HT1080 (cell line): ENCODE measurements around the gene PAX6. TPM values are rescaled to one million over a fixed set of nuclear protein-coding genes. Genes with fewer than 3 reads are reported as not detected.

Source experiments
- DNase-seq: peaks from one replicate; pipeline ENCODE4 v3.0.0-alpha.2; 2015; ENCODE audit warnings: low read depth
- total RNA-seq: library from RNA; depleted of rRNA; stranded (reverse); fragments of >200 nt; shearing (Covaris generic); gene quantifications from 2 replicates; pipeline ENCODE4 v1.2.3, GENCODE V29; 2014

The PAX6 gene
- total RNA-seq, 1 experiment from 2014 or later: 0.35 TPM

DNA sequence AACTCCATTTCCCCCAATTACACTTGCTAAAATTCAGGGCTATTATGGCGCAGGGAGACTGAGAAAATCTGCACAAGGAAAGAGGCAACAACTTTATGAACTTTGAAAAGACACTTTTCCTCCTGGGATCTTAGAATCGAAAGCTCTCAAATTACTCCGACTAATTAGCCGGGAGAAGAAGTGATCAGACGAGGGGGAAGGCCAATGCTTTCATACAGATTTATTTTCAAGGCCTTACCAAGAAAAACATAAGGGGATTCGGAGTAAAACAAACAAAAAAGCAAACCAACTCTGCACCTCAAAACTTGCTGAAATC lies 1.6 kb downstream of the PAX6 start:
- no peak for DNase-seq

DNA sequence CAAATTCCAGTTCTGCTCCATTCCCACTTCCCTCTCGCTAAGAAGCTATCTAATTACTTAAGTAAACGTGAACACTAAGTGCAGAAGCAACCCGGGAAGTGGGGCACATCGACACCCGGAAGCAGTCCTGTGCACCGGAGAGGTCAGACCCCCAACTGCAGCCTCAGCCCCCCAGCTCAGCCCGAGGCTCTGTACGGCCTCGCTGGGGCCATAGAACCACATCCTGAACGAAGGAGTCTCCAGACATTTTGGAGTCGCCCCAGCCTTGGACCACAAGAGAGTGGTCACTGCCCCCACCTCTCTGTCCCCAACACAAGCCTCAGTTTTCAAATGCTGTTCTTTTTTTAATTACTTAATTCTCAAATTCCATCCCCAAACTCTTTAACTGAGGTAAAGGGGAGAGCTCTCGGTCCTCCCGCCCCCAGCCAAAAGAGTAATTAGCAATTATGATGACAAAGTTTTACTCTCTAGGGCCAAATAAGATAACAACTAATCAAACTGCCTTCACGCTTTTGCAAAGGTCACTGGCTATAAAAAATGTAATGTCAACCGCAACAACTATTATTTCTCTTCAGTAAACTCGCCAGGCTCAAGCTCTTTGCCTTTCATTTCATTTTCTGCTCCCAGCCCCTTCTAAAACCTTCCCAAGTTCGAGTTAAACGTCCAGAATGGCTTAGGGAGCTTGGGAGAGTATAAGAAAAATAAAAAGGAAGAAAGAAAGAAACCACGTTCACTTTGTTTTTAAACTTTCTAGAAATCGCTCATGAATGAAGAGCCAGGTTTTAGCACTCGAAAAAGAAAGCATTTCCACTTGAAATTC lies 2.2 kb downstream of the PAX6 start:
- DNase-seq: no peak

DNA sequence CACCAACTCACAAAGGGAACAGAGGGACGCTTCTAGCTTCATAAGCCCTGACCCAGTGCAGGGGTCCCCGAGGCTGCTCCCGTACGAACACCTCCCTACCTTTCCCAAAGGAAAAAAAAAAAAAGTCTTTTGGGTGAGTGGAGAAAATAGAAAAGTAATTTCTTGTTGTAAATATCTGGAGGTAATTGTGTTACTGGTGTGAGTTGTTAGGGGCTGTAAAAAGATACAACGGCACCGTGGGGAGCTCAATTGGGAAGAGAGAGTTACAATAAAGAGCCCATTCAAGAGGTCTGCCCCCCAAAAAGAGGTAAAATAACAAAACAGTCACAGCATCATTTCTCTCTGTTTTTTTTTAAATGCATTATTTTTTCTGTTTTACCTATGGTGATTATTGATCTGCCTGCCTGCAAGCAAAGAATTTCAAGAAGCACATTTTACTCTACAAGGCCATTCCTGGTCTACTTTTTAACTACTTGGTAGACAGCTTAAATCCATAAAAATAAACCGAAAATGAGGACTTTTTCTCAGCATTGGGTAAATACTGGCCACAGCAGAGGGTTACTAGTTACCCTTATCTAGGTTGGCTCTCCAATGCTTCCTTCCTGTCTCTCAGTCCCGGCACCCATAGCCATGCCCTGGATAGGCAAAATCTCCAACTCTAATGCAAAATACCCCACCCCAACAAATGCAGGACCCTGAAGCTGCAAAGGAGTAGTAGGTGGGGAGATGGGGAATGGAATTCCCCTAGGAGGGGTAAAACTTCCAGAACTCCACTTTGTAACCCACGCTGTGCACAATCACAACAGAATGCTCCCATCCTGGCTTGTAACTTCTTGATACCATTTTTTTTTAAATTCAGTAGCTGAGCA lies 3.1 kb downstream of the PAX6 start:
- no peak for DNase-seq

DNA sequence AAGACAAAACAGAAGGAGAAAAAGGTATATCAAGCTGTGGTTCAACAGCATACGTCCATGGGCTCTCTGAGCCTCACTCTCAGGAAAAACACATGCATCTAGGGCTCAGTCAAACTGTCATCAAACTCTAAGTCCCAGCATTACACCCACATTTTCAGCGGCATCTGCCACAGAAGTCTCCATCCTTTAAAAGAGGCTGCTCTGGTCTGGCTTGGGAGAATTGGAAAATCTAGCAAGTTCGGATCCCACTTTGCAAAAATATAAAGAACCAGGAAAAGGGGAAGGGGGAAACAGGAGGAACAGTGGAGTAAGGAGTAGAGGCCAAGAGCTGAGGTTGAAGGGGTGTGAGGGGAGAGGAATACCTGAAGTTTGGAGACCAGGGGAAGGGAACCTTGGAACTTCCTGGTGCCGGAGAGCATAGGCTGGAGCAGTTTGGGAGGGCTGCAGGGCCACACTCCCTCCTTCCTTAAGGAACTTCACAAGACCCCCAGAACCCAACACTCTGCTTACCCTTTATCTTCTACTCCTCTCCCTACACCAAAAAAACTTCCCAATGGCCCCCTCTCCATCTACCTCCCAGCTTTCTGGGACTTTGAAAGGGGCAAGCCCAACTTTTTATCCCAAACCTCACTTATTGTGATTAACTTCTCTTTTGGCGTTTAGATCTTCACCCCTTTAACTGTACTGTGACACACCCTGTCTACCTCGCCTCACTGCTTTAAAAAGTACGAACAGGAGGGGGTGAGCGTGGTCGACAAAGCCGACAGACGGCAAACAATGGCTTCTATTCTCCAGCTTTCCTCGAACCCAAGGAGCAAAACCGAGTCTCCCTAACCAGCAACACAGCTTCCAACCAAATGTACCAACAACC lies 4.0 kb downstream of the PAX6 start:
- no peak for DNase-seq

DNA sequence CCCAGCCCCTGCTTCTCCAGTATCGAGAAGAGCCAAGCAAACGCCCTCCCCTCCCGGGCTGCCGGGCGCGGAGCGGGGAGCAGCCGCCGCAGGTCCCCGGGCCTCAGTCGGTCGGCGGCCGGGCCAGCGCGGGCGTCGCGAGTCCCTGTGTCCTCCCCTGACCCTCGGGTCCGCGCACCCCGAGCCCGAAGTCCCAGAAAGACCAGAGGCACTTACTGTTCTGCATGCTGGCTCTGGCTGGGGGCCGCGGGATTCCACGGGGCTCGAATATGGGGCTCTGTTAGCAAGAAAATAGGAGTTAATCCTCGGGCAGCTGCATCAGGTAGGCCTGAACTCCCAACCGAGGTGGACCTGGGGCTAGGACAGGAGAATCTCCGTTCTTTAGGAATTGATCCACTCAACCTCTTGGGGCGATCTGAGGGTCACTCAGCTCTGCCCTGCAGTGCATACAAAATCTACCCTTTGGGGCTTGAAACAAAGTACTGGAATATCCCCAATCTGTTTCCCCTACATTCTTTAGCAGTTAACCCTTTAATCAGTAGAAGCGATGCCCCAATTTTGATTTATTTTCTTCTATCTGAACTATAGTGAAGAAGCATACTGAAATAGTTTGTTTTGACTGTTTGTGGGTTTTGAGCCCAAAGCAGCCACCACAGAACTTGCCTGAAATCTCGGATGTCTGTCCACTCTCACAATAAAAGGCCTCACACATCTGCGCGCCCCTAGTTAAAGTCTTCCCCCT lies 4.8 kb downstream of the PAX6 start:
- DNase-seq: no peak

DNA sequence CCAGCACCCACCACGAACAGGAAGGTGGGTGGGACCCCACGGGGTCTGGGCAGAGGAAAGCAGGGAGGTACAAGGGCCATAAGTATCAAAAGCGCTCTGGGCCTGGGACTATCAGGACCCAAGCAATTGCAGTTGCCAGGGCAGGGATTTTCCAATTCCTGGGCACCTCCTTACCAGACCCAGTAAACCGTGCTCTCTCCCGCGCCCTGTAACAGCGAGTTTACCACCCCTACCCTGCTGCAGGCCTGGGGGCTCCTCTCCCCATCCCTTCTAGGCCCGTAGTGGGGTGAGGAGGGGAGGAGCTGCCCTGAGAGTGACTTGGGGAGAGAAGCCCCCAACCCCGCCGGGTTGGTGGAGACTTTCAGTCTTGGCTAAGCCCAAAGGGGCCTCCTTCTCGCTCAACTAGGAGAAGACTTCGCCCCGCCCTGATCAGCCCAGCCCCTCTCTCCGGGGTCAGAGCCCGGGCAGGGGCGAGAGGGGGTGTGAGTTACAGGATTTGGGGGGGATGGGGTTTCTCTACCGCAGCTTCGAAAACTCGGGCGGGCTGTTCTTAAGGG lies 5.4 kb downstream of the PAX6 start:
- no peak for DNase-seq

DNA sequence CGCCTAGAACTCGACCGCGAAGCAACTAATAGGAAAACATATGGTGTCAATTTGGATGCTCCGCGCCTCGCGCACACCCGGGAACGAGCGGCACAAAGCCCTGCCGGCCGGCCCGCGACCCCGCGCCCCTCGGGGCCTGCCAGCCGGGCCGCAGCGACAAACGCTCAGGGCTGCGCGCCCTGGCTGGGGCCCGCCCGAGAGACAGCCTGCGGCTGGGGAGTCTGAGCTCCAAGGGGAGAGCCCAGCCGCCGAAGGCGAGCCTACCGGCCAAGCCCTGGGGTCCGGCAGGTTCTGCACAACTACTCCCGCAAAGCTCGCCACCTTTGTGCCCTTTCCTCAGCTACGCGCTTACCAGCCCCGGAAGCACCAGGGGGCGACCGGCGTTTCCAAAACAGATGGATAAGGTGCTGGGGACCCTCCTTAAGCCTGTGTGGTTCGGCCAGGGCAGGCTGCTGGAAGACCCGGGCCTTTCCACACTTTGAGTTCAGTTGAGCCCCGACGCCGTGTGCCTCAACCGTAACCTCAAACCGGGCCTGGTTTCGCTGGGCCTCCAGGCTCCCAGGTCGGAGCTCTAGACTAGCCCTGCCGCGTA lies 6.0 kb downstream of the PAX6 start:
- no peak for DNase-seq

DNA sequence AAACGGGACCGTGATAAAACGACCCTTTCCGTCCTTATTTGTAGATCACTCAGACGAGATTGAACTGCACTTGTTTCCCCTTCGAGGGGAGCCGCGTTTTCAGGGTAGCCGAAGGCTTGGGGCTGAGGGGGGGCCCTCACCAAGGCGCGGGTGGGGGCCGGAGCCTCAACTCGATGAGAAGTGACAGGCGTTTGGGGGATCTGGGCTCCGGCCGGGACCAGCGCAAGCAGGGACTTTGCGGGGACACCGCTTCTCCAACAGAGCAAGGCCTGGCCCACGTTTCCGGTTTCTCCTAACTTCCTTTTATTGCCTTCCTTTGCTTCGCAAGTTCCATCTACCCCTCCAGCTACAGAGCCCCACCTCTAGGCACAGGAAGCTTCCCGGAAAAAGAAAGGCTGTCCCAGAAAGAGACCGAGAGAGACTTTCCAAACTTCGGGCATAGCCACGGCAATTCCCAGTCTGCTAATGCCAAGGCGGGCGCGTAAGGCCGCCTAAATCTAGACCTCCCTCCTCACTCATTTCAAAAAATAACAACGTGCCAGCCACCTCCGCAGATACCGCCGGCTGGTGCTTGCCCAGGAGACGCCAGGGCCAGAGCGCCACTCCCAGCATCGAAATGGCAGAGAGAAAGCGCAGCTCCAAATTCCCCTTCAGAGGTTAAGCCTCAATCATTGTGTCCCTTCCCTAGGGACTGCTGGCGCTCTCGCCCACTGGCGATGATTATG lies 6.6 kb downstream of the PAX6 start:
- DNase-seq: no peak

DNA sequence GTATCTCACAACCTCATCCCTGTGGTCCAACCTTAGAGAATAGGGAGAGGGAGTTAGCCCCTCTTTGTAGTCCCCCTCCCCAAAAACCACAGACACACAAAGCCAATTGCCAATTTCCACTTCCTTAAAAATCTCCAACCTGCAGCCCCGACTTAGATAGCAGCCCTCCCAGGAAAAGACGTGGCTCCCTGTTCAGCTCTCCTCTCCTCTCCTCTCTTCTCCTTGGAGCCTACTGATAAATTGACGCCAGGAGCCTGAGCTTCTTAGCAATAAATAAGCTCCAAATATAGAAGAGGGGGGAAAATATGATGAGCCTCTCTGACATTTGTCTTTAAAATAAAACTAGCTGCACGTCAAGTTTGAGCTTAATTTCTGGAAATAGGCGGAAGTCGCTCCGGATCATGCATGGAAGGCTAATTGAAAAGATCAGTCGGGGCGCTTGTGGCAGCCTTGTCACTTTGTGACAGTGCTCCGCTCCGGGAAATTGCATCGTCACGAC lies 7.3 kb downstream of the PAX6 start:
- no peak for DNase-seq

DNA sequence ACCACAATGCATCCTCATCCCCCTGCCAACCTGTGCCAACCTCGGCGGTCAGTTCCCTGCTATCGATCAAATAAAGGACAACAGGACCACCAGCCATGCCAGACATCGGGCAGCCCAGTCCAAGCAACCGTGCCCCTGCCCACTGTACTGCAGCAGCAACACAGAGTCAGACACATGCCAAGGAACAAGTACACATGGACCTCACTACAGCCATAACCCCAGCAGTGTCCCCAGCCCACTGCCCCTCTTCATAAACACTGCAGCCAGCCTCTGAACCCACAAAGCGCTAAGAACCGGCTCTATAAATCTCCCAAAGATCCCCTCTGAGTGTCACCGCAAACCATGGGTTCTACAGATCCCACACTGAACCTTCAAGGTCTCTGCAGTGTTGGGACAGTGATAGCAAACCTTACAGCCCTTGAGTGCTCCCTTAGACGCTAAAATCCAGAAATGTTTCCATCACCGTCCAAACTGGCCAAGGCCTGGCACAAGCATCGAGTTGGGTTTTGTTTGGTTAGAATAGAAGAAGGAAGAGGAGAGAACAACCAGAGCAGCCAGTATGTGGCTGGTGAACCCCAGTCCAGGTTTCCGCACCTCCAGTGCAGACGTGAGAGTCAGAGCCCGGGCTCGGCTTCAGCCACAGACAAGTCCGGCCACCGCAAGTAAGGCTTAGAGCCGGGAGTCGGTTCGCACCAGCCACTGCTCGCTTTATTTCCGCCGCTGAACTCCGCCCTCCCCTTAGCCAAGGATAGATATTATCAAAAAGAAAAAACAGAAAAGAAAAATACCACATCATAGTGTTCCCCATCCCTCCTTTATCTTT lies 7.9 kb downstream of the PAX6 start:
- no peak for DNase-seq

DNA sequence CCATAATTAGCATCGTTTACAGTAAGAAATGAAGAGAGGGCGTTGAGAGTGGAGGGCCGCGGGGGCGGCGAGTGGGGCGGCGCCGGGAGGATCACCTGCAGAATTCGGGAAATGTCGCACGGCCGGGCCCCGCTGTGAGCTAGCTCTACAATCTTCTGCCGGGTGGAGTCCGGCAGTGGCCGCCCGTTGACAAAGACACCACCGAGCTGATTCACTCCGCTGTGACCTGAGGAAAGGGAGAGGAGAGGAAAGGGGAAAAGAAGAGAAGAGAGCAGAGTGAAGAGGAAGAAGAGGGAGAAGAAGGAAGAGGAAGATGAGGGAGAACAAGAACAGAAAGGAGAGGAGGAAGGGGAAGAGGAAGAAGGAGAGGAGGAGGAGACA lies 8.5 kb downstream of the PAX6 start:
- DNase-seq: no peak

DNA sequence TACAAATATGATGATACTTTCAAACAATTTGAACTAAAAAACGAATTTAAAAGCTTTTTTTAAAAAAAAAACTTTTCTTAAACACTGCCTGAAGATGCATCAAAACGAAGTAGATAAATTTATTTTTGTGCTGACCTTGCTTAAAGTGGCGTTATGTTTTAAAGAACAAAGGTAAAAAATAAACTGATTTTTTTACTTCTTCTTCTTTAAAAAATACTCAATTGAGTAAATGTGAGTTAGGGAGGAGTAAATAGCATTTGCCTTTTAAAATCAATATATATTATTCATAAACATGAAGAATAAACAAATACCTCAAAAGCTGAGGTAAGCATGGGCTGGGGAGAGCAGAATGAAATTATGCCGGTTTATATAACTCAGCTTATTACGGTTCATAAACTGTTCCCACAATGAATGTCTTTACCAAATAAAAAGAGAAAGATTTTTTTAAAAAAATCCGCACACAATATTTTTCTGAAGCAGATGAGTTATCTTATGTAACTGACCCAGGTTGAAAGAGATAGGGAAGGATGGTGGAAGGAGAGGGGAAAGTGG lies 9.0 kb downstream of the PAX6 start:
- no peak for DNase-seq

DNA sequence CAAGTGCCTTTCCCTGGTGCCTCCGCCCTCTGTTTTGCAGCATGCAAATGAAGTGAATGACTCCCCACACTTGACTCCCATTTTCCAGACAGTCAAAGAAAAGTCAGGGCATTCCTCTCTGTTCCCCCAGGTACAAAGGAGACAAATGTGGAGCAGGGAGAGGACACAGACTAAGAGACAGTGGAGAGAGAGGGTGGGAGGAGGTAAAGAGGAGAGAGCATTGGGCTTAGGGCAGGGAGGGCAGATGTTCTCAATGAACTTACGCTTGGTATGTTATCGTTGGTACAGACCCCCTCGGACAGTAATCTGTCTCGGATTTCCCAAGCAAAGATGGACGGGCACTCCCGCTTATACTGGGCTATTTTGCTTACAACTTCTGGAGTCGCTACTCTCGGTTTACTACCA lies 9.8 kb downstream of the PAX6 start:
- no peak for DNase-seq

DNA sequence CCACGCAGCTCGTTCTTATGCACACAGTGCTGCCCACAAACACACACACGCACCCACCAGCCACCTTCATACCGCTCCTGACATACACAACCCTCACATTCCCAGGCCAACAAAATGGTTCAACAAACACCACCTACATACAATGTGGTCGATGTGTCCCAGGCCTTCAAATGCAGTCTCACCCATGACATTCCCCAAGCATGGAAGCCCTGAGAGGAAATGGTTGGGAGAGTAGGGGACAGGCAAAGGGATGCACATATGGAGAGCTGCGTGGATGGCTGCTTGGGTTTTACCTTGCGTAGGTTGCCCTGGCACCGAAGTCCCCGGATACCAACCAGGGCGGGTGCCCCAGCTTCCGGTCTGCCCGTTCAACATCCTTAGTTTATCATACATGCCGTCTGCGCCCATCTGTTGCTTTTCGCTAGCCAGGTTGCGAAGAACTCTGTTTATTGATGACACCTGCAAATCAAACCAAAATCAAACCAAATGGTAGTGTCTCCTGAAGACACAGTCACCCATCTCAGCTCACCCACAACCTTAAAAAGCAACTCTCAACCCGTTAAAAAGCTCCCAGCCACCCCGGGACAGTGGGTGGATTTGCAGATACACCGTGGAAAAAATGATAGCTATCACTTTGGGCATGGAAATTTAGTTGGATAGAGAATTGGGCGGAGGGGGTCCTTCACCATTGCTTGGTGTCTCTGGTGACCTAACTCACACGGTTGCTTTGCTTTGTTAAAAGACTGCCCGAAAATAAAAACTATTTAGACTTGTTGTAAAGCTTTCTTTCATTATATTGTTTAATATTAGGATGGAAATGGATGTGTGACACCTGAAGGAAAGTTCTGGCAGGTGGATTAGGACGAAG lies 10.5 kb downstream of the PAX6 start:
- no peak for DNase-seq

DNA sequence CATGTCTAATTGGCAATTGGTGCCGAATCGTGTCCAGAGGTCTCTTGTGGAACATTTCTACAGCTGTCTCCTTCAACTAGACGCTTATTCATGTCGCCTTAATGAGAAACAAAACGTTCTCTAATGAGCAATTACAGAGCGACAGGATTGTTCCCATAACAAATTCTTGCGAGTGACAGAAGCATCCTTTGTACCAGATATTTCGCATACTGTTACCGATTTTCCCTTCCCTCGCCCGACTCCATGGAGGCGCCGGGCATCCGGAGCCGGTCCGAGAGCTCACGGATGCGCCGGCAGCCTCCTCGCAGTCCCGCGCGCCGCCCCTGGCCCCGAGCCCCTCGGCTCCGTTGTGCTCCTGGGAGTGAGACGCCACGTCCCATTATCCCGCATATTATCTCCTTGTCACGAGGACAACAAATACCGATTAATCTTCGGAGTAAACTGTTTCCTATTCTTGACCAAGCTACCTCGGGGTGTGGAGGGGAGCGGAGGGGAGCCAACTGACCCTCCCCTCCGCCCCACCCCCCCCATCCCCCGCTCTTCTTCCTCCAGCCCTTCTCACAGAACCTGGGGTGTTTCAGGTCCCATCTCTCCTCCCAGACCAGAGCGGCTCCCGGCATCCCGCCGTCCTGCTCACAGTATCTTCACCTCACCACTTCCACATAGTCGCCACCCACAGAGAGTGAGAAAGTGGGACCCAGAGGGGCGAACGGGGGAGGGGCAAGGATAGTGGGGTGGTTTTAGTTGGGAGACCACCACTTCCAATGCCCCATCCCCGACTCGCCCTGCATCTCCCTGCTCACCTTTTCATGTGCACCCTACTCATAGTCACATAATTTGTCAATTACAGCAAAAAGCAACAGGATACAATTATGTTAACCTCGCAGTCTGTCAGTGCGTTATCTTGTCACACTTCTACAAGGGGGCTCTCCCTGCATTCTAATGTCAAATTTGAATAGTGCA lies 11.4 kb downstream of the PAX6 start:
- DNase-seq: no peak
